8988T (cell line): Measurements from ENCODE around the gene PRDM10.

ENCODE experiments used
- DNase-seq: peaks from one replicate; pipeline ENCODE4 v3.0.0; 2011

The PRDM10 gene

GRCh38 chr11:130008326-130008725 lies 5.7 kb upstream of the PRDM10 start:
- no peak for DNase-seq

GRCh38 chr11:130006929-130007328 lies 4.3 kb upstream of the PRDM10 start:
- no peak for DNase-seq

GRCh38 chr11:130003717-130004001 lies 1.0 kb upstream of the PRDM10 start:
- DNase-seq: peak; percentile 52

- peak; percentile 91 for DNase-seq
Observed at GRCh38 chr11:130002846-130003716, 446 bp upstream of the PRDM10 start.

- DNase-seq: no peak
Observed at GRCh38 chr11:130001461-130002351, 929 bp downstream of the PRDM10 start.

- no peak for DNase-seq
Observed at GRCh38 chr11:130000552-130001176, 2.0 kb downstream of the PRDM10 start.

GRCh38 chr11:129999407-129999806 lies 3.2 kb downstream of the PRDM10 start:
- no peak for DNase-seq

GRCh38 chr11:129998905-129999304 lies 3.7 kb downstream of the PRDM10 start:
- DNase-seq: no peak

GRCh38 chr11:129998107-129998506 lies 4.5 kb downstream of the PRDM10 start:
- DNase-seq: no peak

- DNase-seq: no peak
Observed at GRCh38 chr11:129997513-129997912, 5.1 kb downstream of the PRDM10 start.

GRCh38 chr11:129996113-129996870 lies 6.3 kb downstream of the PRDM10 start:
- DNase-seq: no peak

- DNase-seq: no peak
Observed at GRCh38 chr11:129995163-129995562, 7.5 kb downstream of the PRDM10 start.

- DNase-seq: peak; percentile 67
Observed at GRCh38 chr11:129992161-129992944, 10.3 kb downstream of the PRDM10 start.

- no peak for DNase-seq
Observed at GRCh38 chr11:129989149-129989813, 13.4 kb downstream of the PRDM10 start.

GRCh38 chr11:129987950-129988349 lies 14.7 kb downstream of the PRDM10 start:
- DNase-seq: no peak

GRCh38 chr11:129985823-129986222 lies 16.8 kb downstream of the PRDM10 start:
- no peak for DNase-seq

GRCh38 chr11:129980086-129980485 lies 22.5 kb downstream of the PRDM10 start:
- no peak for DNase-seq

GRCh38 chr11:129979046-129979605 lies 23.5 kb downstream of the PRDM10 start:
- no peak for DNase-seq

- DNase-seq: no peak
Observed at GRCh38 chr11:129978447-129978846, 24.2 kb downstream of the PRDM10 start.

GRCh38 chr11:129976328-129976727 lies 26.3 kb downstream of the PRDM10 start:
- DNase-seq: no peak

GRCh38 chr11:129975543-129975942 lies 27.1 kb downstream of the PRDM10 start:
- DNase-seq: no peak
